ENCODE results near the gene MINDY4.

Gene MINDY4

GRCh38 chr7:30837581-30837980, 66.4 kb downstream of the MINDY4 start:
- DNase-seq (ENCODE audit: low read depth), result no peak

GRCh38 chr7:30838008-30838407, 66.8 kb downstream of the MINDY4 start:
- no peak for DNase-seq (ENCODE audit: low read depth)

- no peak for DNase-seq (ENCODE audit: low read depth)
These were observed 69.2 kb downstream of the MINDY4 start for GRCh38 chr7:30840141-30841024.

GRCh38 chr7:30841025-30841735, 70.0 kb downstream of the MINDY4 start:
- DNase-seq (ENCODE audit: low read depth), result no peak

- no peak for DNase-seq (ENCODE audit: low read depth)
These were observed 70.8 kb downstream of the MINDY4 start for GRCh38 chr7:30841801-30842541.

GRCh38 chr7:30842542-30843451, 71.6 kb downstream of the MINDY4 start:
- DNase-seq (ENCODE audit: low read depth), result no peak

DNA sequence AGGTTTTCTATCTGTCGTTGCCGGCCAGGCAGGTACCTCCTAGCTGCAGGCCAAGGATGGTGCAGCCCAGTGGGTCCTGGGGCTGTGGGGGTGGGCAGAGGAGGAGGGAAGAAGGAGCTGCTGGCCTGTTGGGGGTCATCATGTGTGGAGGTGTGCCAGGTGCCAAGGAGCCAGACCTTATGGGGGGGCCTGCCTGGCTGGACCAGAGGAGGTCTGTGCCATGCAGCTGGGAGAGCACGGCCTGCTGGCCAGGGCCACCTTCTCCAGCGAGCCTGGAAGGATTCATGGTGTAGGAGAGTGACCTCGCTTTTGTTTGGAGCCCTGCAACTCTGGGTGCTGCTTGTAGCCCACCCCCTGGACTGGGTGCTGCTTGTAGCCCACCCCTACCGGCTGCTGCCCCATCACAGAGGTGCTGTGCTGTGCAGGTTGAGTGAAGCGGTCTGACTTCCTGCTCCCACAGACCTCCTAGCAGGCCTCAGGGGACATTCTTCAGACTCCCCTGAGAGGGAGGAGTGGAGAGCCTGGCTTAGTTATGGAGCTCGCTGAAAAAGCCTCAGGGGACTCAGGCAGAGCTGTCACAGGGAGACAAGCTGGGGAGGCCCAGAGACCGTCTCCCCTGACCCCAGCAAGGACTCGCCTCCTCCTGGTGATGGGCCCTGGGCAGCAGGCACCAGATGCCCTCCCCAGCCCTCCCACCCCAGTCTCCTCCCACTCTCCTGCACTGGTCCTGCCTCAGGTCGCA, 72.7 kb downstream of the MINDY4 start:
- no peak for DNase-seq (ENCODE audit: low read depth)

GRCh38 chr7:30844483-30844874, 73.3 kb downstream of the MINDY4 start:
- DNase-seq (ENCODE audit: low read depth), result no peak

DNA sequence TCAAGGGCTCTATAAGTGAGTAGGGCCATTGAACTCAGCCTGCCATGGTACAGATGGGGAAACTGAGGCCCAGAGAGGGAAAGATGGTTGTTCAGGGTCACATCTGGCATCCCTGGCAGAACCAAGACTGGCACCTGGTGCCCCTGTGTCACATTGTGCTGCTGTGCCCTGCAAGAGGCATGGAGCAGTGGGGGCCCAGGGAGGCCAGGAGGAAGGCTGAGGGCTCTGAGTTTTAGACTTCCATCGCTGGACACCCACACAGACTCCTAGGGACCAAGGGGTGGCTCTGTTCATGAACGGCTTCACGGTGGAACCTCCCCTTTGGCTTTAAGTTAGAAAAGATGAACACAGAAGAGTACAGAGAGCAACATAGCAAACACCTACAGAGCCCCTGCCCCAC, 73.7 kb downstream of the MINDY4 start:
- DNase-seq (ENCODE audit: low read depth), result no peak

- DNase-seq (ENCODE audit: low read depth), result no peak
These were observed 74.4 kb downstream of the MINDY4 start for GRCh38 chr7:30845426-30846135.

DNA sequence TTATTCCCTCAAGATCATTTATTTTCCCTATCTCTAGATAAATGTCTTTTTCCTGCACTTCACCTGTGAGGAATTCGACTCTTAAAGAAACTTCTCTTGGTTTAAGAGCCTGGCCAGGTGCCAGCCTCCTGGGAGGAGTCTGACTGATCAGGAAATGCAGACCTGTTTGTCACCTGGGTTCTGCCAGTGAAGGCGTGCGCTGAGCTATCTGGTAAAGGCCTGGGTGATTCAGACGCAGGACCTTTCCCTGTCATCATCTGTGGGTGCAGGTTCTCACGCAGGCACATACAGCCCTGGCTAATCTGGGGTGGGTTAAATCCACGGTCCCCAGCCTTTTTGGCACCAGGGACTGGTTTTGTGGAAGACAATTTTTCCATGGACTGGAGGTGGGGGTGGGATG, 75.2 kb downstream of the MINDY4 start:
- no peak for DNase-seq (ENCODE audit: low read depth)

DNA sequence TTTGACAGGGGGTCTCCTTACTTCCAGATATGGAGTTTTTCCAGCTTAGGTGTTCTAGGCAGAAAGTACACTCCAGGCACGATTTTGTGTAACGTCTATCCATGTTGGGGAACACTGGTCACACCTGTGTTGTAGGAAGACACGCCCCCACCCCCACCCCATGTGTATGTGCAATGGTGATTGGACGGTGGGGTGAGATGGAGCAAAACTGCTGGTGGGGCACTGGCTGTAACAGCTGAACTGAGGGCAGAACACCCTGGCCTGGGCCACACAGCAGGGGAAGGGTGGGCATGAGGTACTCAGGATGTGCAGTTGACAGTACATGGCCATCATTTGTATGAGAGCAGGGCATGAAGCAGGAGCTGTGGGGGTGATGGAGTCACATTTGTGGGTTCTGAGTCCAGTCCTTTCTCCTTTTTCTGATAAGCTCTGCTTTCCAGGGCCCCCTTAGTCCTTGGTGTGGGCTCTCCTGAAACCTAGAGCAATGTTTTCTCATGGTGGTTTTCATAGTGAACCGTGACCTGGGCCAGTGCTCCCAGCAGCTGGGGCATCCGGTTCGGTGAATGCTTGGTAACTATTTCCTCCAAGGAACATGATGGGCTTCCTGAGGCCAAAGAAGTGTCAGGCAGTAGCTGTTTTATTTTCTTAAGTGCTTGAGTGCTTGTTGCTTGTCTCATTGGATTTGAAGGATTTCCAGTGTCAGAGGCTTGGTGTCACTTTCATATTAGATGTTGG, 77.1 kb downstream of the MINDY4 start:
- no peak for DNase-seq (ENCODE audit: low read depth)

- no peak for DNase-seq (ENCODE audit: low read depth)
These were observed 78.3 kb downstream of the MINDY4 start for GRCh38 chr7:30849565-30849964.

DNA sequence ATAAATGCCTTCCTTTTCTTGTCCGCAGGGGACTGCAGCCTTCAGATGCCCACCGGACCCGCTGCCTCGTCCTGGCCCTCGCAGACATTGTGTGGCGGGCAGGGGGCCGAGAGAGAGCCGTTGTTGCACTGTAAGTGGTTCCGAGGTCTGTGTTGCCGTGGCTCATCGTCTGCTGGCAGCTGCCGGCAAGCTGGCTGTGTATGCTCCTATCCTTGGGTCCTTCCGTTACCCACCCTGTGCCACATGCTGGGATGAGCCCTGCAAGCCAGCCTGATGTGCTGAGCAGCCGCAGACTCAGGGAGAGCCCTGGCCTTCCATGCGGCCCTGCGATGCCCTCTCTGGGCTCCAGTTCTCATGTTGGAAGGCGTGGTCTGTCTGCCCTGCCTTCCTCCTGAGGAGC, 79.2 kb downstream of the MINDY4 start:
- no peak for DNase-seq (ENCODE audit: low read depth)

- no peak for DNase-seq (ENCODE audit: low read depth)
These were observed 80.6 kb downstream of the MINDY4 start for GRCh38 chr7:30851651-30852307.

GRCh38 chr7:30852308-30852684, 81.1 kb downstream of the MINDY4 start:
- no peak for DNase-seq (ENCODE audit: low read depth)

- no peak for DNase-seq (ENCODE audit: low read depth)
These were observed 81.6 kb downstream of the MINDY4 start for GRCh38 chr7:30852744-30853288.

GRCh38 chr7:30853576-30853975, 82.4 kb downstream of the MINDY4 start:
- DNase-seq (ENCODE audit: low read depth), result no peak

DNA sequence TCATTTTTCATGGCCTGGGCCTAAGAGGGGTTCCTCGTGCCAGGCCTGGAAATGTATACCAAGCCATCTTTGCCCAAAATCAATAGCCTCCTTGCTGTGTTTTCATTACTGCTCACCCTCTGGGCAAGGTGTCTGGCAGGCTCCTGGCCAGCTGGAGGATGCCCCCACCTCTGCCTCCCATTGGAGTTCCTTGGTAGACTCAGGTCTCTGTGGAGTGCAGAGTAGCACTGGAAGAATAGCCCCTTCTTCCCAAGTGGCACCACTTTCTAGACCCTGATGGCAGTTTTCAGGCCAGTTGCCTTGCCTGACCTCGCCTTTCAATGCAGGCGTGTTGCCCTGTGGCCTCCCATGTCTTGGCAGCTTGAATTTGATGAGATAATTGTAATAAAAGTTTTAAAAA, 84.7 kb downstream of the MINDY4 start:
- no peak for DNase-seq (ENCODE audit: low read depth)
